C4-2B (cell line): Measurements from ENCODE around the gene LIPC.

ENCODE experiments used
- CTCF ChIP-seq: fragments of 450-650 bp; conservative IDR thresholded peaks from 2 replicates; pipeline ENCODE4 v1.5.1; 2017; ENCODE audit warnings: mild to moderate bottlenecking
- ZFX ChIP-seq: fragments of 450-650 bp; IDR thresholded peaks from 2 replicates; pipeline ENCODE4 v1.6.1; 2017

- TF ChIP-seq CTCF (no peak), ZFX (no peak)
Observed at GRCh38 chr15:58399739-58400138, 32.1 kb upstream of the LIPC start.
